GM12878 (cell line): Measurements from ENCODE around the gene DBNL. TPM values are rescaled to one million over a fixed set of nuclear protein-coding genes. Genes with fewer than 3 reads are reported as not detected.

Source experiments
- ATAC-seq: fragments of 200-7000 bp; cut with Tn5 transposase; 3 replicates; pipeline ENCODE4 v1.9.1; 2020; ENCODE audit warnings: mild to moderate bottlenecking, moderate library complexity
- BruUV-seq: library from RNA; stranded (reverse); fragments of 400-500 nt; replicated peaks from 2 replicates; lab custom pipeline; 2021; lab: Mats Ljungman, UMichigan
- CTCF ChIA-PET: fragments of 300-600 bp; sonication (Branson Sonifier 250); formaldehyde crosslinking; extraction: SDS; loops from one replicate; lab custom pipeline; 2021; ENCODE audit warnings: inconsistent platforms; lab: Yijun Ruan, JAX
- POLR2A ChIA-PET: fragments of 350-600 bp; formaldehyde crosslinking; extraction: SDS; loops from one replicate; lab custom pipeline; 2021; ENCODE audit warnings: inconsistent platforms; lab: Charles Lee
- RAD21 ChIA-PET: fragments of 300-600 bp; sonication (Branson Sonifier 250); formaldehyde crosslinking; loops from one replicate; lab custom pipeline; 2023; ENCODE audit warnings: antibody characterized with exemption; ENCODE audit not compliant: unreplicated experiment; lab: Charles Lee
- SMC1A ChIA-PET: fragments of 300-600 bp; sonication (Branson Sonifier 250); formaldehyde crosslinking; loops from one replicate; lab custom pipeline; 2023; ENCODE audit not compliant: unreplicated experiment, uncharacterized antibody; lab: Charles Lee
- DNase-seq: peaks from one replicate; pipeline ENCODE4 v3.0.0-alpha.2; 2011; ENCODE audit warnings: low read depth, low spot score
- FAIRE-seq: peaks from 3 replicates; lab custom pipeline; 2011; peaks lifted over from hg19 to GRCh38; lab: Jason Lieb, UNC
- H2AFZ ChIP-seq: 2 replicates; pipeline ENCODE4 v1.6.0; 2011; ENCODE audit warnings: low read depth, low read length, control low read depth; ENCODE audit not compliant: control insufficient read depth
- H3K27ac ChIP-seq: 2 replicates; pipeline ENCODE4 v1.5.1; 2011; ENCODE audit warnings: control low read depth; ENCODE audit not compliant: control insufficient read depth, insufficient read depth
- H3K27me3 ChIP-seq, 2 experiments: replicated peaks in 1 of 2; 2 replicates each; pipeline versions ENCODE4 v1.6.0 to v1.6.1; 2011; ENCODE audit warnings: low read length in 1 of 2; ENCODE audit not compliant: control insufficient read depth in 2 of 2, insufficient read depth in 2 of 2
- H3K36me3 ChIP-seq, 2 experiments: 2 replicates each; pipeline ENCODE4 v1.5.1; 2011; ENCODE audit warnings: low read length in 1 of 2; ENCODE audit not compliant: control insufficient read depth in 2 of 2, insufficient read depth in 2 of 2
- H3K4me1 ChIP-seq: 2 replicates; pipeline ENCODE4 v1.6.1; 2011; ENCODE audit warnings: mild to moderate bottlenecking, low read length, moderate library complexity, mixed read lengths; ENCODE audit not compliant: control insufficient read depth, insufficient read depth
- H3K4me2 ChIP-seq: 2 replicates; pipeline ENCODE4 v1.6.0; 2011; ENCODE audit warnings: control low read depth; ENCODE audit not compliant: control insufficient read depth, insufficient read depth
- H3K4me3 ChIP-seq: fragments of 200-600 bp; sonication (generic); 2 replicates; pipeline ENCODE4 v1.5.1; 2016
- H3K79me2 ChIP-seq: 2 replicates; pipeline ENCODE4 v1.6.0; 2011; ENCODE audit warnings: low read length; ENCODE audit not compliant: control insufficient read depth, insufficient read depth
- H3K9ac ChIP-seq: 2 replicates; pipeline ENCODE4 v1.8.0; 2011; ENCODE audit warnings: low read length, control low read depth, mixed read lengths; ENCODE audit not compliant: control insufficient read depth, insufficient read depth
- H3K9me3 ChIP-seq: replicated peaks from 3 replicates; pipeline ENCODE4 v1.5.1; 2011; ENCODE audit warnings: mild to moderate bottlenecking, low read length; ENCODE audit not compliant: control insufficient read depth, insufficient read depth
- H4K20me1 ChIP-seq: 2 replicates; pipeline ENCODE4 v1.6.0; 2011; ENCODE audit not compliant: control insufficient read depth, insufficient read depth
- CREB1 ChIP-seq: IDR thresholded peaks from 2 replicates; pipeline ENCODE4 v1.6.1; 2012; ENCODE audit warnings: low read depth, mild to moderate bottlenecking, inconsistent platforms
- CREM ChIP-seq: IDR thresholded peaks from 2 replicates; pipeline ENCODE4 v1.6.1; 2014; ENCODE audit warnings: antibody characterized with exemption, low read depth
- NR2C1 ChIP-seq: fragments of 450-650 bp; IDR thresholded peaks from 2 replicates; pipeline ENCODE4 v1.6.1; 2017; ENCODE audit warnings: antibody characterized with exemption, mild to moderate bottlenecking, moderate library complexity
- PKNOX1 ChIP-seq: fragments of 450-650 bp; IDR thresholded peaks from 2 replicates; pipeline ENCODE4 v1.6.1; 2016; ENCODE audit warnings: mild to moderate bottlenecking
- POLR2AphosphoS2 ChIP-seq: IDR thresholded peaks from 2 replicates; pipeline ENCODE4 v1.6.1; 2011; ENCODE audit warnings: low read depth, mild to moderate bottlenecking, low read length, improper control_type of control experiment, moderate library complexity
- POU2F2 ChIP-seq: IDR thresholded peaks from 3 replicates; pipeline ENCODE4 v1.6.1; 2011; ENCODE audit warnings: low read depth, mild to moderate bottlenecking, low read length, borderline replicate concordance
- SMARCA5 ChIP-seq: fragments of 450-650 bp; IDR thresholded peaks from 2 replicates; pipeline ENCODE4 v1.6.1; 2017; ENCODE audit warnings: mild to moderate bottlenecking
- SPI1 ChIP-seq: IDR thresholded peaks from 2 replicates; pipeline ENCODE4 v1.6.1; 2011; ENCODE audit warnings: low read depth, mild to moderate bottlenecking, low read length, moderate library complexity, borderline replicate concordance; ENCODE audit not compliant: insufficient read depth
- WGBS: methylation state at CpG from one replicate; pipeline ENCODE4 v1.1.6; 2016; ENCODE audit warnings: low lambda C conversion rate; ENCODE audit not compliant: insufficient replicate concordance, insufficient coverage; ENCODE audit errors: missing lambda C conversion rate; 5-methylcytosine and 5-hydroxymethylcytosine counted together
- in situ Hi-C: fragments of 300-500 bp; cut with MboI; formaldehyde crosslinking; loops from 9 replicates; pipeline ENCODE4 v1.14.3; 2018; ENCODE audit warnings: mixed read lengths
- intact Hi-C: fragments of 100-400 bp; cut with micrococcal nuclease; formaldehyde crosslinking; loops from one replicate; pipeline ENCODE4 v1.14.2; 2022; ENCODE audit not compliant: unreplicated experiment
- polyA plus RNA-seq, 11 experiments: library from polyadenylated mRNA; depleted of rRNA in 4 of 11; unstranded in 6 of 11; stranded (reverse) in 5 of 11; fragments of >200 nt; fragmentation: Nextera tagmentation in 4 of 11; fragmentation: Illumina TruSeq in 1 of 11; extraction: Ambion mirVana in 4 of 11; extraction: Trizol in 1 of 11; gene quantifications; 1 replicate in 1 of 11; 2 replicates in 10 of 11; pipeline versions ENCODE4 v1.2.1 to v1.2.3, GENCODE V29; 2011 to 2016; ENCODE audit warnings: inconsistent platforms in 2 of 11, missing spikeins in 2 of 11, low read depth in 1 of 11
- total RNA-seq, 4 experiments: library from RNA; depleted of rRNA in 3 of 4; stranded (reverse); fragments of >200 nt in 3 of 4; fragmentation: Illumina TruSeq in 1 of 4; extraction: Trizol in 1 of 4; gene quantifications; 2 replicates each; pipeline versions ENCODE4 v1.2.1 to v1.2.3, GENCODE V29; 2013 to 2021

DBNL gene
- total and polyA plus RNA-seq, 10 of the 15 experiments (the other 5 are each of a cell fraction or from before 2014, with no cell fraction given), result 4.1 to 179 (median 84.3) TPM

- no peak overlapping the region for H3K4me2 ChIP-seq
- in situ Hi-C loops, result no loop called here
These were observed 29.3 kb downstream of the DBNL start for GRCh38 chr7:44073664-44074348.

More at GRCh38 chr7:44073664-44074348, 29.3 kb downstream of the DBNL start:
- Histone ChIP-seq H2AFZ (no peak overlapping the region), H3K9me3 (no peaks in the 10 kb centered on the region), H3K36me3 (peaks cover 26 to 37% of the 10 kb centered on the region in 2 experiments), H3K4me3 (no peak overlapping the region), H4K20me1 (no peaks in the 10 kb centered on the region), H3K9ac (no peak overlapping the region), H3K27ac (no peak overlapping the region), H3K27me3 (no peaks in the 10 kb centered on the region), H3K79me2 (no peaks in the 10 kb centered on the region; the same call in 1 of the 2 replicates), H3K4me1 (peaks cover 4% of the 10 kb centered on the region)
- intact Hi-C loops, result loop anchor here (2.0 kb wide), 1 partner anchor 123 kb away; no protein-coding TSS in a partner anchor
- POLR2A ChIA-PET, result no interaction called here
- CTCF ChIA-PET, result no interaction called here
- ATAC-seq (peak; percentile 70), FAIRE-seq (no peak), DNase-seq (no peak)
- 61% methylated on average over 26 of the region's 26 CpGs for WGBS
- TF ChIP-seq SMARCA5 (no peak), SPI1 (peak; percentile 47; the same call in 1 of the 2 replicates), PKNOX1 (peak; percentile 29; the same call in 1 of the 2 replicates), CREM (0 out of 2 replicates have a peak, but pooled peaks have one; percentile 30), POU2F2 (0 out of 3 replicates have a peak, but pooled peaks have one; percentile 10), CREB1 (peak; percentile 72), NR2C1 (no peak), POLR2AphosphoS2 (0 out of 2 replicates have a peak, but pooled peaks have one; percentile 36)
- SMC1A ChIA-PET, result interaction anchor here (0.6 kb wide), 1 partner anchor 355 kb away, joined by 3 read pairs; no protein-coding TSS in a partner anchor
- RAD21 ChIA-PET, result no interaction called here
- no TSS peak for BruUV-seq
